ENCODE results near the gene DNM2. TPM values are rescaled to one million over a fixed set of nuclear protein-coding genes. Genes with fewer than 3 reads are reported as not detected.

Gene DNM2
- total and polyA plus RNA-seq, 5 donors from 2014 or later, result 61.8 to 269 (median 63.1) TPM

GRCh38 chr19:10796653-10797052, 78.8 kb downstream of the DNM2 start:
- peaks cover 6 to 37% (median 18%) of the 10 kb centered on the region in 4 donors for H3K4me1 Mint-ChIP-seq
- H3K27ac Mint-ChIP-seq, result peak overlapping the region; percentile 26 to 99 (median 98)
- Histone ChIP-seq H3K4me1 (ENCODE audit: control insufficient read depth, insufficient read depth, low read length, poor library complexity, severe bottlenecking) (peaks cover 33% of the 10 kb centered on the region), H3K36me3 (ENCODE audit: control insufficient read depth, insufficient read depth, low read length) (peaks cover 45% of the 10 kb centered on the region), H3K27ac (ENCODE audit: insufficient read depth, low read length, poor library complexity, severe bottlenecking) (peak overlapping the region; percentile 87), H3K27me3 (ENCODE audit: control insufficient read depth, insufficient read depth, low read length) (no peaks in the 10 kb centered on the region), H3K4me3 (ENCODE audit: low read depth, low read length) (peak overlapping the region; percentile 43), H3K9me3 (ENCODE audit: control insufficient read depth in 2 of 2, low read length in 2 of 2) (no peaks in the 10 kb centered on the region)
- DNase-seq, result no peak
- H3K36me3 Mint-ChIP-seq, result peaks cover 19% of the 10 kb centered on the region
- ATAC-seq (ENCODE audit: low read depth in 2 of 2), result no peak
- H3K9me3 Mint-ChIP-seq, result no peaks in the 10 kb centered on the region
- H3K4me3 Mint-ChIP-seq, result peak overlapping the region in 3 of 4 donors; percentile 72 to 88 (median 84)
- H3K27me3 Mint-ChIP-seq, result no peaks in the 10 kb centered on the region

GRCh38 chr19:10797078-10797477, 79.2 kb downstream of the DNM2 start:
- Mint-ChIP-seq H3K9me3 (no peaks in the 10 kb centered on the region), H3K36me3 (peaks cover 17% of the 10 kb centered on the region), H3K27me3 (no peaks in the 10 kb centered on the region), H3K4me3 (peak overlapping the region; percentile 72 to 88 (median 80)), H3K27ac (peak overlapping the region; percentile 97 to 99 (median 98)), H3K4me1 (peaks cover 6 to 37% (median 18%) of the 10 kb centered on the region in 4 donors)
- peaks cover 33% of the 10 kb centered on the region for H3K4me1 ChIP-seq (ENCODE audit: control insufficient read depth, insufficient read depth, low read length, poor library complexity, severe bottlenecking)
- peak; percentile 48 to 71 (median 60) for DNase-seq
- H3K36me3 ChIP-seq (ENCODE audit: control insufficient read depth, insufficient read depth, low read length), result peaks cover 44% of the 10 kb centered on the region
- peak overlapping the region; percentile 58 for H3K4me3 ChIP-seq (ENCODE audit: low read depth, low read length)
- ATAC-seq (ENCODE audit: low read depth in 2 of 2), result peak; percentile 42
- H3K27ac ChIP-seq (ENCODE audit: insufficient read depth, low read length, poor library complexity, severe bottlenecking), result peak overlapping the region; percentile 87
- no peaks in the 10 kb centered on the region for H3K9me3 ChIP-seq (ENCODE audit: control insufficient read depth in 2 of 2, low read length in 2 of 2)
- H3K27me3 ChIP-seq (ENCODE audit: control insufficient read depth, insufficient read depth, low read length), result no peaks in the 10 kb centered on the region

GRCh38 chr19:10797541-10798256, 79.8 kb downstream of the DNM2 start:
- Histone ChIP-seq H3K27ac (ENCODE audit: insufficient read depth, low read length, poor library complexity, severe bottlenecking) (peak overlapping the region; percentile 87), H3K4me1 (ENCODE audit: control insufficient read depth, insufficient read depth, low read length, poor library complexity, severe bottlenecking) (peaks cover 33% of the 10 kb centered on the region), H3K4me3 (ENCODE audit: low read depth, low read length) (peak overlapping the region; percentile 58), H3K9me3 (ENCODE audit: control insufficient read depth in 2 of 2, low read length in 2 of 2) (no peaks in the 10 kb centered on the region), H3K27me3 (ENCODE audit: control insufficient read depth, insufficient read depth, low read length) (no peaks in the 10 kb centered on the region), H3K36me3 (ENCODE audit: control insufficient read depth, insufficient read depth, low read length) (peaks cover 44% of the 10 kb centered on the region)
- Mint-ChIP-seq H3K27me3 (no peaks in the 10 kb centered on the region), H3K4me3 (peak overlapping the region; percentile 72 to 88 (median 80)), H3K9me3 (no peaks in the 10 kb centered on the region), H3K36me3 (peaks cover 15% of the 10 kb centered on the region), H3K27ac (peak overlapping the region; percentile 97 to 99 (median 98)), H3K4me1 (peaks cover 6 to 37% (median 18%) of the 10 kb centered on the region in 4 donors)
- DNase-seq, result peak; percentile 66 to 96 (median 78)
- ATAC-seq (ENCODE audit: low read depth in 2 of 2), result peak; percentile 86 to 87

- H3K9me3 ChIP-seq (ENCODE audit: control insufficient read depth in 2 of 2, low read length in 2 of 2), result no peaks in the 10 kb centered on the region
- H3K4me3 ChIP-seq (ENCODE audit: low read depth, low read length), result no peak overlapping the region
- H3K27me3 ChIP-seq (ENCODE audit: control insufficient read depth, insufficient read depth, low read length), result no peaks in the 10 kb centered on the region
- peaks cover 50% of the 10 kb centered on the region for H3K36me3 ChIP-seq (ENCODE audit: control insufficient read depth, insufficient read depth, low read length)
- H3K4me3 Mint-ChIP-seq, result no peak overlapping the region
- H3K27ac ChIP-seq (ENCODE audit: insufficient read depth, low read length, poor library complexity, severe bottlenecking), result no peak overlapping the region
- DNase-seq (no peak), ATAC-seq (ENCODE audit: low read depth in 2 of 2) (no peak)
- H3K4me1 ChIP-seq (ENCODE audit: control insufficient read depth, insufficient read depth, low read length, poor library complexity, severe bottlenecking), result peaks cover 29% of the 10 kb centered on the region
- H3K27me3 Mint-ChIP-seq, result no peaks in the 10 kb centered on the region
- peaks cover 15% of the 10 kb centered on the region for H3K36me3 Mint-ChIP-seq
- no peaks in the 10 kb centered on the region for H3K9me3 Mint-ChIP-seq
- H3K4me1 Mint-ChIP-seq, result peaks cover 11 to 37% (median 18%) of the 10 kb centered on the region in 4 donors
- peak overlapping the region in 2 of 3 donors; percentile 76 to 99 for H3K27ac Mint-ChIP-seq
These were observed 82.6 kb downstream of the DNM2 start for GRCh38 chr19:10800488-10800887.

DNA sequence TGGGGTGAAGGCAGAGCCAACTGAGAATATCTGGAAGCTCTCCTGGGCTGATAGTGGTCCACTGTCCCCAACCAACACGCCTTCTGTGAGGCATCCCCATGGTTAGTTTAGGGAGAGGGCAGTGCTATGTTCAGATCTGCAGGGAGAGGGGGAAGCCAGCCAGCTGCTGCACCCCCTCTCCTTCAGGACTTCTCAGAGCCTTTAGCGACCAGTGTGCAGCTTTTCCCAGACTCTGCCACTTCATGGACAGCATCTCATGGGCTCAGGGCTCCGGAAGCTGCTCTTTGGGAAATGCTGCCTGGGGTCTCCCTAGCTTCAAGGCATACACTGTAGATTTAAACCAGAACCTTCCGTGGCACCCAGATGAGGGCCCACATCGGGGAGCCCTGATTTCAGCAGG, 84.6 kb downstream of the DNM2 start:
- no peak for ATAC-seq (ENCODE audit: low read depth in 2 of 2)
- no peaks in the 10 kb centered on the region for H3K9me3 Mint-ChIP-seq
- no peak overlapping the region for H3K4me3 Mint-ChIP-seq
- no peaks in the 10 kb centered on the region for H3K27me3 ChIP-seq (ENCODE audit: control insufficient read depth, insufficient read depth, low read length)
- no peaks in the 10 kb centered on the region for H3K9me3 ChIP-seq (ENCODE audit: control insufficient read depth in 2 of 2, low read length in 2 of 2)
- H3K4me3 ChIP-seq (ENCODE audit: low read depth, low read length), result no peak overlapping the region
- H3K4me1 ChIP-seq (ENCODE audit: control insufficient read depth, insufficient read depth, low read length, poor library complexity, severe bottlenecking), result peaks cover 10% of the 10 kb centered on the region
- peaks cover 4 to 25% (median 9%) of the 10 kb centered on the region in 4 donors for H3K4me1 Mint-ChIP-seq
- DNase-seq, result no peak
- H3K36me3 Mint-ChIP-seq, result peaks cover 9% of the 10 kb centered on the region
- H3K27me3 Mint-ChIP-seq, result no peaks in the 10 kb centered on the region
- peaks cover 49% of the 10 kb centered on the region for H3K36me3 ChIP-seq (ENCODE audit: control insufficient read depth, insufficient read depth, low read length)
- H3K27ac ChIP-seq (ENCODE audit: insufficient read depth, low read length, poor library complexity, severe bottlenecking), result no peak overlapping the region
- no peak overlapping the region for H3K27ac Mint-ChIP-seq

DNA sequence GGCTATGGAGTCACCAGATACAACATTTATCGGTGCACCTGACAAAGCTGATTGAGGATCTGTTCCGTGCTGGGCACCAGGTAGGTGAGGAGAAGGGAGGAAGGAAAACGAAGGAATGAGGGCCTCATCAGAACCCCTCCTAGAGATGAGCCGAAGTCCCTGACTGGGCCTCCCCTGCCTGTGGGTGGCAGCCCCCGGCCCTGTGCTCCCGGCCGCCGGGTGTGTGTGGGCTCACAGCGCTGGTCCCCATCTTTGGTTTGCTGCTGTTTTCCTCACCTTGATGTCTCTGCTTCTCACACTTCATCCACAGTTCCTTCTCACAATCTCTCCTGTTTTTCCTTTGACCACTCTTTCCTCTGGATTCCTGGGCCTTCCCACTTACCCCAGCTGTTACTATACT, 85.4 kb downstream of the DNM2 start:
- Mint-ChIP-seq H3K9me3 (no peaks in the 10 kb centered on the region), H3K27ac (no peak overlapping the region), H3K4me1 (peaks cover 4 to 22% (median 7%) of the 10 kb centered on the region in 4 donors), H3K4me3 (no peak overlapping the region), H3K36me3 (peaks cover 12% of the 10 kb centered on the region), H3K27me3 (no peaks in the 10 kb centered on the region)
- ATAC-seq (ENCODE audit: low read depth in 2 of 2) (no peak), DNase-seq (no peak)
- H3K27me3 ChIP-seq (ENCODE audit: control insufficient read depth, insufficient read depth, low read length), result no peaks in the 10 kb centered on the region
- no peak overlapping the region for H3K27ac ChIP-seq (ENCODE audit: insufficient read depth, low read length, poor library complexity, severe bottlenecking)
- peaks cover 2% of the 10 kb centered on the region for H3K4me1 ChIP-seq (ENCODE audit: control insufficient read depth, insufficient read depth, low read length, poor library complexity, severe bottlenecking)
- H3K9me3 ChIP-seq (ENCODE audit: control insufficient read depth in 2 of 2, low read length in 2 of 2), result no peaks in the 10 kb centered on the region
- no peak overlapping the region for H3K4me3 ChIP-seq (ENCODE audit: low read depth, low read length)
- peaks cover 49% of the 10 kb centered on the region for H3K36me3 ChIP-seq (ENCODE audit: control insufficient read depth, insufficient read depth, low read length)

DNA sequence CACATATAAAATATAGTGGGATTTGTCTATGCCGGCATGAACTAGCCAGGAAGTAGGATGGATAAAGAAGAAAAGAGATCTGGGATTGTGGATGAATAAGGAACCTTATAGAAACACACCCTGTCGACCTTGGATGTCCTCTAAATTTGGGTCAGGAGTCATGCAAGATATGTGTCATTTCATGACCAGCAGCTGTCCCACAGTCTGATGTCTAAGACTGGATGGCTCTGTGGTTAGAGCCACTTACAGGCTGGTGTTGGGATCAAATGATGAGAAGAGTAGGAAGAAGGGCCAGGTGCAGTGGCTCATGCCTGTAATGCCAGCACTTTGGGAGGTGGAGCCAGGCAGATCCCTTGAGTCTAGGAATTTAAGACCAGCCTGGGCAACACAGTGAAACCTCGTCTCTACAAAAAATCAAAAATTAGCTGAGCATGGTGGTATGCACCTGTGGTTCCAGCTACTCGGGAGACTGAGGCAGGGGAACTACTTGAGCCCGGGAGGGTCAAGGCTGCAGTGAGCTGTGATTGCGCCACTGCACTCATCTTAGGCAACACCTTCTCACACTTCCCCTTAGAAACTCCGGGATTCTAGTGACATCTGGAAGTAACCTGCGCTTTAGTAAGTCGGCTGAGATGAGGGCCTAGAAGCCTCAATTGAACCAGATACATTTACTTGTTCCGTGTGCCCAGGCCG, 87.3 kb downstream of the DNM2 start:
- no peaks in the 10 kb centered on the region for H3K9me3 Mint-ChIP-seq
- Histone ChIP-seq H3K36me3 (ENCODE audit: control insufficient read depth, insufficient read depth, low read length) (peaks cover 53% of the 10 kb centered on the region), H3K27ac (ENCODE audit: insufficient read depth, low read length, poor library complexity, severe bottlenecking) (no peak overlapping the region), H3K4me3 (ENCODE audit: low read depth, low read length) (no peak overlapping the region), H3K27me3 (ENCODE audit: control insufficient read depth, insufficient read depth, low read length) (no peaks in the 10 kb centered on the region), H3K4me1 (ENCODE audit: control insufficient read depth, insufficient read depth, low read length, poor library complexity, severe bottlenecking) (peaks cover 10% of the 10 kb centered on the region), H3K9me3 (ENCODE audit: control insufficient read depth in 2 of 2, low read length in 2 of 2) (no peaks in the 10 kb centered on the region)
- no peaks in the 10 kb centered on the region for H3K27me3 Mint-ChIP-seq
- DNase-seq (no peak), ATAC-seq (ENCODE audit: low read depth in 2 of 2) (no peak)
- H3K4me1 Mint-ChIP-seq, result peaks cover 9 to 25% (median 15%) of the 10 kb centered on the region in 4 donors
- H3K4me3 Mint-ChIP-seq, result no peak overlapping the region
- peak overlapping the region; percentile 2 to 65 (median 28) for H3K27ac Mint-ChIP-seq
- peaks cover 23% of the 10 kb centered on the region for H3K36me3 Mint-ChIP-seq

Measured in CD4-positive, CD25-positive, alpha-beta regulatory T cell (primary cell).